PFSK-1 (cell line): Measurements from ENCODE around the gene GPAM.

Source experiments
- FOXP2 ChIP-seq: optimal IDR thresholded peaks from 2 replicates; pipeline ENCODE3; 2011; ENCODE audit warnings: borderline replicate concordance, control low read depth, inconsistent platforms; ENCODE audit not compliant: insufficient read depth; ENCODE audit errors: extremely low read length, extremely low read depth
- POLR2AphosphoS5 ChIP-seq: IDR thresholded peaks from 2 replicates; pipeline ENCODE4 v1.6.1; 2012; ENCODE audit warnings: low read depth, mild to moderate bottlenecking, control low read depth, low read length, moderate library complexity
- SIN3A ChIP-seq: IDR thresholded peaks from 2 replicates; pipeline ENCODE4 v1.6.1; 2012; ENCODE audit warnings: mild to moderate bottlenecking, low read length, moderate library complexity, borderline replicate concordance; ENCODE audit not compliant: insufficient read depth
- TAF1 ChIP-seq: IDR thresholded peaks from 2 replicates; pipeline ENCODE4 v1.6.1; 2012; ENCODE audit warnings: low read length, control low read depth, borderline replicate concordance; ENCODE audit not compliant: insufficient read depth
- TF ChIP-seq, protein P1 (sequence below), 2 experiments: IDR thresholded peaks; 2 replicates each; pipeline versions ENCODE4 v1.6.1 to v1.8.0; 2011 to 2012; ENCODE audit warnings: low read depth in 2 of 2, low read length in 2 of 2, control low read depth in 1 of 2, inconsistent platforms in 1 of 2, mild to moderate bottlenecking in 1 of 2, moderate library complexity in 1 of 2; ENCODE audit not compliant: insufficient read depth in 1 of 2

The GPAM gene

GRCh38 chr10:112141292-112141691, 42.3 kb downstream of the GPAM start:
- TF ChIP-seq SIN3A (no peak), FOXP2 (no peak)

DNA sequence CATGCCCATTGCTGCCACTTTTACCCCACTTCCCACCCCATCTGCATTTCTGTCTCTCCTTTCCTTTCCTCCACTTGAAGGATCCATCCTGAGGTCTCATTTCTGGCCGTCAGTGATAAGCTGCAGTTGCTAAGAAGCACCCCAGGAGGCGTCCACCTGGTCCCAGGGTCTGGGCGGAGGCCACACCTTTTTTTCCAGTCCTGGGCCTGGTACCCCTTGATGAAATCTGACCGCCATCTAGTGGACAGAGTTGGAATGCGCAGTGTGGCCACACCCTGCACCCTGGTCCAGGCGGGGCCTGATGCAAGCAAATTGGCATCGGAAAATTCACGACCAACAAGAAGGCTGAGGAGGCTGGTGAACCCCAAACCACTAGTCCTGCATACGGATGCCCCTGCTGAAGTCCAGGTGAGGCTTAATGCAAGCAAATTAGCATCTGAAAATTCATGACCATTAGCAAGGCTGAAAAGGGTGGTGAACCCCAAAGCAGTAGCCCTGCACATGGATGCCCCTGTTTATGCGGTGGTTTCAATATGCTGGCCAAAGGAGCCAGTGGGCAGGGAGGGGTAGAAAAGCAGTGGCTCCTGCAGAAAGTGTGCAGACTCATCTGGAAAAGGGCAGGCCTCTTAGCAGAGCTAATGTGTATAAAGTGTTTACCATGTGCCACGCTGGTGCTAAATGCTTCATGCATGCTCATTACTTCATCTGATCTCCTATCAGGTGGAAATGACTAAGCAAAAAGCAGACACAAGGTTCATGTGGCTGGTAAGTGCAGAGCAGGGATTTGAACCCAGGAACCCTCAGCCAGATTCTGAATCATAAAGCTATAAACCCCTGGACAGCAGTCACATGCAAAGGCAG, 43.2 kb downstream of the GPAM start:
- TF ChIP-seq POLR2AphosphoS5 (no peak), FOXP2 (no peak), SIN3A (no peak), TAF1 (no peak)
- TF ChIP-seq, protein P1, sequence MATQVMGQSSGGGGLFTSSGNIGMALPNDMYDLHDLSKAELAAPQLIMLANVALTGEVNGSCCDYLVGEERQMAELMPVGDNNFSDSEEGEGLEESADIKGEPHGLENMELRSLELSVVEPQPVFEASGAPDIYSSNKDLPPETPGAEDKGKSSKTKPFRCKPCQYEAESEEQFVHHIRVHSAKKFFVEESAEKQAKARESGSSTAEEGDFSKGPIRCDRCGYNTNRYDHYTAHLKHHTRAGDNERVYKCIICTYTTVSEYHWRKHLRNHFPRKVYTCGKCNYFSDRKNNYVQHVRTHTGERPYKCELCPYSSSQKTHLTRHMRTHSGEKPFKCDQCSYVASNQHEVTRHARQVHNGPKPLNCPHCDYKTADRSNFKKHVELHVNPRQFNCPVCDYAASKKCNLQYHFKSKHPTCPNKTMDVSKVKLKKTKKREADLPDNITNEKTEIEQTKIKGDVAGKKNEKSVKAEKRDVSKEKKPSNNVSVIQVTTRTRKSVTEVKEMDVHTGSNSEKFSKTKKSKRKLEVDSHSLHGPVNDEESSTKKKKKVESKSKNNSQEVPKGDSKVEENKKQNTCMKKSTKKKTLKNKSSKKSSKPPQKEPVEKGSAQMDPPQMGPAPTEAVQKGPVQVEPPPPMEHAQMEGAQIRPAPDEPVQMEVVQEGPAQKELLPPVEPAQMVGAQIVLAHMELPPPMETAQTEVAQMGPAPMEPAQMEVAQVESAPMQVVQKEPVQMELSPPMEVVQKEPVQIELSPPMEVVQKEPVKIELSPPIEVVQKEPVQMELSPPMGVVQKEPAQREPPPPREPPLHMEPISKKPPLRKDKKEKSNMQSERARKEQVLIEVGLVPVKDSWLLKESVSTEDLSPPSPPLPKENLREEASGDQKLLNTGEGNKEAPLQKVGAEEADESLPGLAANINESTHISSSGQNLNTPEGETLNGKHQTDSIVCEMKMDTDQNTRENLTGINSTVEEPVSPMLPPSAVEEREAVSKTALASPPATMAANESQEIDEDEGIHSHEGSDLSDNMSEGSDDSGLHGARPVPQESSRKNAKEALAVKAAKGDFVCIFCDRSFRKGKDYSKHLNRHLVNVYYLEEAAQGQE (IDR thresholded peaks at IDR 0.05; ENCODE audit: insufficient read depth in 1 of 2, low read depth in 2 of 2, low read length in 2 of 2), result no peak

DNA sequence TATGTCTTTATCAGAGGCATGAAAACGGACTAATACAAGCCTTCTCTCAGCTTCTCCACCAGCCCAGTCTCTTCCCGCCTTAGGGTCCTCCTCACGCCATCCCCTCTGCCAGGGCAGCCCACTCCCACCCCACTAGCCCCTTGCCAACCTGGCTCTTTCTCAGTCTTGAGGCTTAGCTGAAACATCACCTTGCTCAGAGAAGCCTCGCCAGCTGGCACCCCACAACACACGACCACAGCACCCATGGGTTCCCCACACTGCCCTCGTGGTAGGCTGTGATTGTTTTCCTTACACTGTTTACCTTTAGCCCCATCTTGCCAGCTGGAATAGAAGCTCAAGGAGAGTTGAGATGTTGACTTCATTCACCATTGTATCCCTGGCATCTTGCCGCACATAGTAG, 44.4 kb downstream of the GPAM start:
- TF ChIP-seq POLR2AphosphoS5 (no peak), FOXP2 (no peak), TAF1 (no peak), SIN3A (no peak)
- TF ChIP-seq, protein P1 (IDR thresholded peaks at IDR 0.05; ENCODE audit: insufficient read depth in 1 of 2, low read depth in 2 of 2, low read length in 2 of 2), result no peak

DNA sequence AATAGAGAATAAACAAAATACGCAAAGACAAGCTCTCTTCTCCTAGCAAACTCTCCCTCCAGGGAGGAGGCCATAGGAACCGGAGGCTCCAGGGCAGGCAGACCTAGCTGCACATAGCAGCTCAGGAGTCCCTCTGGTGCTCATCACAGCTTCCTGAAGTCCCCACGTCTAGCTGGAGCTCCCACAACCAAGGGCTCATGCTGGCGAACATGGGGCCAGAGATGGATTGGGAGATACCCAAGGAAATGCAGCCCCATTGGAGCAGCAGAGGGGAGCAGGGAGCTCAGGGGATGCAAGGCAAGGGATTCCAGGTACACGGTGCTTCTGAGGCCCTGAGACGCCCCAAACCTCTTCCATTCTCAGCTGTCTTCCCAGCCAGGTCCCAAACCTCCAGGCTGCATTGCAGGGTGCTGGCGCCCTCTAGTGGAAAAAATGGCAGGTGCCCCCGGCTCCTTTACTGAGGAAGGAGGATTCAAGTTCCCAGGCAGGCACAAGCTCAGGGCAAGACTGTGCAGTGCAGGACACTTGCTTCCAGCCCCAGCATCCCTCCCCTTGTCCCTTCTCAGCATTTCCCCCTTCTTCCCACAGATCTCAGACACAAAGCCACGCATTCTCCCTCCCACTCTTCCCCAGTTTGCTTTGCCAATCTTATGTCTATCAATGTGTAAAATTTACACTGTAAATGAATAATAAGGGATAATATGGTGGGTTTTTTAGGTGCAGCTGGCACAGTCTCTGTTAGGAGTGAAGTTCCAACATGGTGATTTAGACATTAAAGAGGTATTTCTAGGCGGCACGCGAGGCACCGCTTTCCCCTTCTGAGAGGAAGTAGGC, 46.2 kb downstream of the GPAM start:
- TF ChIP-seq SIN3A (no peak), POLR2AphosphoS5 (no peak), TAF1 (no peak)

DNA sequence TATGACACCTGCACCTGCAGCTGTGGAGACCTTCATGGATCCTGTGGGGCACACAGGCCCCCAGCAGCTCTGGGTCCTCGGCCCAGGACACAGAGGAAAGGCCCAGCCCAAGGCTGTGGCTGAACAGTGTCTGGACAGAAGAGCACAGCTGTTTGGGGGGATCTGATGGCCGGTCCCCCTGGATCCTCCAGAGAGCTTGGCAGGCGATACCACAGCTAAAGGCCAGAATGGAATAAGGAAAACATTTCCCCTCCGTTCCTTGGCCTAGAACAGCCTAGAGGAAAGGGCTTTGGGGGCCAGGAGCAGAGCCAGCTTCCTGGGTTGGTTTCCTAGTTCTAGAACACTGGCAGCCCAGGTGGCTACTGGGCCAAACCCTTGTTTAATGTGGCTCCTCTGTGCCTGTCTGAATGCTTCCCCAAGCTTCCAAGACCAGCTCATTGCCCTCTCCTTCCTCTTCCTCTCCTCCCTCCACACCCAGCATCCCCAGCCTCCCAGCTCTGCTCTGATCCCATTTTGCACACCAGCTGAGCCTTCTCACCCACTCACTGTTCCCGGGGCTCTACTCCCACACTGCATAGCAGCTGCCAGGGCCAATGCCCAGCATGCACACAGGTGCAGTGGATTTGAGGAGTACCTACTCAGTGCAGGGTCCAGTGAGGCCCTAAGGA, 46.9 kb downstream of the GPAM start:
- TF ChIP-seq, protein P1 (IDR thresholded peaks at IDR 0.05; ENCODE audit: insufficient read depth in 1 of 2, low read depth in 2 of 2, low read length in 2 of 2), result no peak
- TF ChIP-seq SIN3A, result no peak
- TF ChIP-seq FOXP2, result no peak
- TF ChIP-seq TAF1, result no peak
- no peak for TF ChIP-seq POLR2AphosphoS5
